Uterus (tissue), 2 donors: ENCODE data around the gene BDH1.

Experiments used
- POLR2A ChIP-seq, 2 donors: fragments of 450-650 bp; IDR thresholded peaks; one replicate each; pipeline ENCODE4 v1.6.1; 2016; ENCODE audit warnings: antibody characterized with exemption in 2 of 2, mild to moderate bottlenecking in 1 of 2, moderate library complexity in 1 of 2
- TF ChIP-seq, protein P1 (sequence below), 4 experiments: fragments of 200-600 bp in 2 of 4; fragments of 450-650 bp in 2 of 4; sonication (generic) in 2 of 4; IDR thresholded peaks; one replicate each; pipeline ENCODE4 v1.5.1; 2016 to 2019; ENCODE audit warnings: antibody characterized with exemption in 4 of 4, mild to moderate bottlenecking in 2 of 4, moderate library complexity in 1 of 4

- TF ChIP-seq, protein P1, sequence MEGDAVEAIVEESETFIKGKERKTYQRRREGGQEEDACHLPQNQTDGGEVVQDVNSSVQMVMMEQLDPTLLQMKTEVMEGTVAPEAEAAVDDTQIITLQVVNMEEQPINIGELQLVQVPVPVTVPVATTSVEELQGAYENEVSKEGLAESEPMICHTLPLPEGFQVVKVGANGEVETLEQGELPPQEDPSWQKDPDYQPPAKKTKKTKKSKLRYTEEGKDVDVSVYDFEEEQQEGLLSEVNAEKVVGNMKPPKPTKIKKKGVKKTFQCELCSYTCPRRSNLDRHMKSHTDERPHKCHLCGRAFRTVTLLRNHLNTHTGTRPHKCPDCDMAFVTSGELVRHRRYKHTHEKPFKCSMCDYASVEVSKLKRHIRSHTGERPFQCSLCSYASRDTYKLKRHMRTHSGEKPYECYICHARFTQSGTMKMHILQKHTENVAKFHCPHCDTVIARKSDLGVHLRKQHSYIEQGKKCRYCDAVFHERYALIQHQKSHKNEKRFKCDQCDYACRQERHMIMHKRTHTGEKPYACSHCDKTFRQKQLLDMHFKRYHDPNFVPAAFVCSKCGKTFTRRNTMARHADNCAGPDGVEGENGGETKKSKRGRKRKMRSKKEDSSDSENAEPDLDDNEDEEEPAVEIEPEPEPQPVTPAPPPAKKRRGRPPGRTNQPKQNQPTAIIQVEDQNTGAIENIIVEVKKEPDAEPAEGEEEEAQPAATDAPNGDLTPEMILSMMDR (IDR thresholded peaks at IDR 0.05), result no peak
- TF ChIP-seq POLR2A (IDR thresholded peaks at IDR 0.05), result no peak
These were observed 33.8 kb upstream of the BDH1 start for GRCh38 chr3:197589545-197589944.
